PC-9 (cell line): ENCODE results near the gene CROT. TPM values are rescaled to one million over a fixed set of nuclear protein-coding genes. Genes with fewer than 3 reads are reported as not detected.

Experiments
- BruUV-seq: library from RNA; stranded (reverse); fragments of 400-500 nt; replicated peaks from 2 replicates; lab custom pipeline; 2021; lab: Mats Ljungman, UMichigan
- CTCF ChIA-PET: fragments of 300-600 bp; sonication (Branson Sonifier 250); formaldehyde crosslinking; loops from one replicate; lab custom pipeline; 2022; ENCODE audit warnings: antibody characterized with exemption; lab: Charles Lee
- POLR2A ChIA-PET: fragments of 300-600 bp; sonication (Branson Sonifier 250); formaldehyde crosslinking; loops from one replicate; lab custom pipeline; 2022; ENCODE audit warnings: antibody characterized with exemption; ENCODE audit not compliant: unreplicated experiment; lab: Charles Lee
- DNase-seq, 2 experiments: peaks; one replicate each; pipeline versions ENCODE4 v3.0.0 to v3.0.0-alpha.2; 2015 to 2022; ENCODE audit warnings: mixed read lengths in 1 of 2
- H2AFZ ChIP-seq: fragments of 200-600 bp; sonication (generic); 2 replicates; pipeline ENCODE4 v1.8.1; 2017; ENCODE audit warnings: antibody characterized with exemption
- H3F3A ChIP-seq: fragments of 200-600 bp; sonication (generic); 2 replicates; pipeline ENCODE4 v1.8.1; 2017; ENCODE audit warnings: antibody characterized with exemption, mild to moderate bottlenecking, low read depth; ENCODE audit not compliant: insufficient read depth
- H3K27ac ChIP-seq: fragments of 200-600 bp; sonication (generic); 2 replicates; pipeline ENCODE4 v1.6.1; 2016; ENCODE audit warnings: mixed run types
- H3K27me3 ChIP-seq: fragments of 200-600 bp; sonication (generic); 2 replicates; pipeline ENCODE4 v1.6.1; 2016; ENCODE audit warnings: low read depth, mixed run types; ENCODE audit not compliant: insufficient read depth
- H3K36me3 ChIP-seq: fragments of 200-600 bp; sonication (generic); 2 replicates; pipeline ENCODE4 v1.6.1; 2016; ENCODE audit warnings: low read depth, mixed run types
- H3K4me1 ChIP-seq: fragments of 200-600 bp; sonication (generic); replicated peaks from 2 replicates; pipeline ENCODE4 v1.6.1; 2016; ENCODE audit warnings: mixed run types; ENCODE audit not compliant: insufficient read depth
- H3K4me2 ChIP-seq: fragments of 200-600 bp; sonication (generic); 2 replicates; pipeline ENCODE4 v1.6.1; 2017; ENCODE audit warnings: mixed run types
- H3K4me3 ChIP-seq: fragments of 200-600 bp; sonication (generic); 2 replicates; pipeline ENCODE4 v1.6.1; 2016; ENCODE audit warnings: mixed run types
- H3K79me2 ChIP-seq: fragments of 200-600 bp; sonication (generic); 2 replicates; pipeline ENCODE4 v1.6.1; 2017; ENCODE audit warnings: low read depth, mixed run types
- H3K9me2 ChIP-seq: fragments of 200-600 bp; sonication (generic); 2 replicates; pipeline ENCODE4 v1.8.1; 2017; ENCODE audit warnings: mild to moderate bottlenecking; ENCODE audit not compliant: insufficient read depth
- H3K9me3 ChIP-seq: fragments of 200-600 bp; sonication (generic); 2 replicates; pipeline ENCODE4 v1.8.1; 2016; ENCODE audit warnings: low read depth; ENCODE audit not compliant: insufficient read depth
- H4K20me1 ChIP-seq: fragments of 200-600 bp; sonication (generic); 2 replicates; pipeline ENCODE4 v1.8.1; 2017; ENCODE audit not compliant: insufficient read depth
- EZH2 ChIP-seq: fragments of 200-600 bp; sonication (generic); IDR thresholded peaks from 2 replicates; pipeline ENCODE4 v1.8.0; 2017; ENCODE audit warnings: antibody characterized with exemption, low read depth
- intact Hi-C: fragments of 100-400 bp; cut with micrococcal nuclease; formaldehyde crosslinking; loops from one replicate; pipeline ENCODE4 v1.10.0; 2022; ENCODE audit not compliant: unreplicated experiment
- total RNA-seq: library from RNA; stranded (reverse); gene quantifications from 2 replicates; pipeline ENCODE4 v1.2.3, GENCODE V29; 2021
- TF ChIP-seq, protein P1 (sequence below): fragments of 200-600 bp; sonication (generic); conservative IDR thresholded peaks from 2 replicates; pipeline ENCODE4 v1.6.1; 2017; ENCODE audit warnings: mixed run types, antibody characterized with exemption, mild to moderate bottlenecking, moderate library complexity

Gene CROT
- total RNA-seq, 1 experiment from 2014 or later: 15.2 TPM

DNA sequence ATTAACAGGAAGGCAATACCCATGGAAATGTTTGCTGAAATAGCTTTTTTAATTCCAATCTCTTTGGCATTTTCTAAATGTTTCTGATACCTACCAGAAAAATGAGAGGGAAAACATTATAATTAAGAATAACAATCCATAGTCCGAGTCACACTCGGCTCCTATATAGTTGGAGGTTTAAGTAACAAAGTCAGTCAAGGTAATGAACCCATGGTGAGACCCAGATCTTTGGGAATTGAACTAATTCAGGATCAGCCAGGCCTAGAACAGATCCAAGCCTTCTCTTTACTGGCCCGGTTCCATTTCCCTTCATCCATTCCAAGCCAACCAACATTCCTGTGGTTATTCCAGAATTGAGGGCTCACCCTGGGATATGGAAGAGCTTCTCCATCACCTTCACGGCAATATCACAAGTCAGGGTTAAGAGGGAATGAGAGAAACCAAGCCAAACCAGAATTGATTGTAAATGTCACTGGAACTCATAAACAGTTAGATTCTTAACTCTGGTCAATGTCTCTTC lies 101.7 kb downstream of the CROT start:
- no peak for TF ChIP-seq EZH2
- TF ChIP-seq, protein P1, sequence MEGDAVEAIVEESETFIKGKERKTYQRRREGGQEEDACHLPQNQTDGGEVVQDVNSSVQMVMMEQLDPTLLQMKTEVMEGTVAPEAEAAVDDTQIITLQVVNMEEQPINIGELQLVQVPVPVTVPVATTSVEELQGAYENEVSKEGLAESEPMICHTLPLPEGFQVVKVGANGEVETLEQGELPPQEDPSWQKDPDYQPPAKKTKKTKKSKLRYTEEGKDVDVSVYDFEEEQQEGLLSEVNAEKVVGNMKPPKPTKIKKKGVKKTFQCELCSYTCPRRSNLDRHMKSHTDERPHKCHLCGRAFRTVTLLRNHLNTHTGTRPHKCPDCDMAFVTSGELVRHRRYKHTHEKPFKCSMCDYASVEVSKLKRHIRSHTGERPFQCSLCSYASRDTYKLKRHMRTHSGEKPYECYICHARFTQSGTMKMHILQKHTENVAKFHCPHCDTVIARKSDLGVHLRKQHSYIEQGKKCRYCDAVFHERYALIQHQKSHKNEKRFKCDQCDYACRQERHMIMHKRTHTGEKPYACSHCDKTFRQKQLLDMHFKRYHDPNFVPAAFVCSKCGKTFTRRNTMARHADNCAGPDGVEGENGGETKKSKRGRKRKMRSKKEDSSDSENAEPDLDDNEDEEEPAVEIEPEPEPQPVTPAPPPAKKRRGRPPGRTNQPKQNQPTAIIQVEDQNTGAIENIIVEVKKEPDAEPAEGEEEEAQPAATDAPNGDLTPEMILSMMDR: no peak
- Histone ChIP-seq H3K4me1 (no peaks in the 10 kb centered on the region), H3F3A (no peaks in the 10 kb centered on the region), H3K4me2 (no peak overlapping the region), H2AFZ (no peak overlapping the region), H3K79me2 (no peaks in the 10 kb centered on the region), H3K4me3 (no peak overlapping the region), H3K27ac (no peak overlapping the region), H3K9me3 (no peaks in the 10 kb centered on the region), H3K9me2 (no peaks in the 10 kb centered on the region), H3K36me3 (no peaks in the 10 kb centered on the region), H4K20me1 (no peaks in the 10 kb centered on the region), H3K27me3 (no peaks in the 10 kb centered on the region)
- ChIA-PET CTCF (no interaction called here), POLR2A (no interaction called here)
- no peak for DNase-seq
- BruUV-seq: no TSS peak
- intact Hi-C loops: no loop called here

DNA sequence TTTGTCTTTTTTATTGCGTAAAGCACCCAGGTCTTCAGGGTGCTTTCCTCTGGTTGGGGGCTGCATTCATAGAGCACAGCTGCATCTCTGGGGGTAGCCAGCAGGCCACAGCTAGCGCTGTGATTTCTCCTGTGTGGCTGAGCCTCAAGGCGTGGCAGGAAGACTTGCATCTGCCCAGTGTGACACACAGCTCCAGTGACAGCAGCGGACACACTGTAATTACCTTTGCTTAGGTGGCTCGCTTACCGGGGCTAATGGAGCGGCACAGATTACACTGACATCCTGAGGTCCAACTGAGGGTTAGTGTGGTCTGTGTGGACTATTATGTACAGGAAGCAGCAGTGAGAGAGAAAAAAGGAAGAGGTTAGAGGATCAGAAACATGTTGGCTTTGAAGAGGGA lies 102.9 kb downstream of the CROT start:
- CTCF ChIA-PET: no interaction called here
- H3F3A ChIP-seq: no peaks in the 10 kb centered on the region
- no peak overlapping the region for H3K27ac ChIP-seq
- DNase-seq: no peak
- no peak overlapping the region for H3K4me3 ChIP-seq
- POLR2A ChIA-PET: no interaction called here
- no peak overlapping the region for H3K4me2 ChIP-seq
- no peak overlapping the region for H2AFZ ChIP-seq
- TF ChIP-seq, protein P1: no peak
- BruUV-seq: no TSS peak
- intact Hi-C loops: no loop called here
- no peaks in the 10 kb centered on the region for H3K79me2 ChIP-seq
- H3K9me3 ChIP-seq: no peaks in the 10 kb centered on the region
- no peaks in the 10 kb centered on the region for H3K4me1 ChIP-seq
- no peaks in the 10 kb centered on the region for H4K20me1 ChIP-seq
- no peaks in the 10 kb centered on the region for H3K9me2 ChIP-seq
- H3K36me3 ChIP-seq: no peaks in the 10 kb centered on the region
- H3K27me3 ChIP-seq: no peaks in the 10 kb centered on the region

Other genes starting within 250 kb of the CROT start
- 54.0 and 75.3 TPM in 2 replicates for gene DMTF1, start 193.2 kb upstream of the CROT start, total RNA-seq
- gene TMEM243, start 125.9 kb upstream of the CROT start, total RNA-seq: 24.6 and 26.5 TPM in 2 replicates
- gene ABCB4, start 130.0 kb downstream of the CROT start, total RNA-seq: not detected in 2 replicates